ENCODE results near the gene DNPEP. TPM values are rescaled to one million over a fixed set of nuclear protein-coding genes. Genes with fewer than 3 reads are reported as not detected.

The DNPEP gene
- total RNA-seq, 4 donors from 2014 or later: 45.0 to 98.5 (median 54.1) TPM

DNA sequence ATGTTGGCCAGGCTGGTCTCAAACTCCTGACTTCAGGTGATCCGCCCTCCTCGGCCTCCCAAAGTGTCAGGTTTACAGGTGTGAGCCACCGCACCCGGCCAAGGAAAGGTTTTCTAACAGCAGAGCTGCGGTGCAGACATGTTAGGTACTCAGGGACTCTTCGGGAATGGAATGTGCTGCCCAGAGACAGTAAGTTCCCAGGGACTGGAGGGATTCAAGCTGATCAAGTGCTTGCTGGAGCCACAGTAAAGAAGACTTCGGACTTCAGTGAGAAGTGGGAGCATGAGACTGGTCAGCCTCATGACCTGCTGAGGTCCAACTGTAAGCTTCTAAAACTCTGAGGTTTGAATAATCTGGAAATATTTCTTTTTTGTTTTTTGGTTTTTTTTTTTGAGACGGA is 22.7 kb upstream of the DNPEP start:
- TF ChIP-seq, protein P1, sequence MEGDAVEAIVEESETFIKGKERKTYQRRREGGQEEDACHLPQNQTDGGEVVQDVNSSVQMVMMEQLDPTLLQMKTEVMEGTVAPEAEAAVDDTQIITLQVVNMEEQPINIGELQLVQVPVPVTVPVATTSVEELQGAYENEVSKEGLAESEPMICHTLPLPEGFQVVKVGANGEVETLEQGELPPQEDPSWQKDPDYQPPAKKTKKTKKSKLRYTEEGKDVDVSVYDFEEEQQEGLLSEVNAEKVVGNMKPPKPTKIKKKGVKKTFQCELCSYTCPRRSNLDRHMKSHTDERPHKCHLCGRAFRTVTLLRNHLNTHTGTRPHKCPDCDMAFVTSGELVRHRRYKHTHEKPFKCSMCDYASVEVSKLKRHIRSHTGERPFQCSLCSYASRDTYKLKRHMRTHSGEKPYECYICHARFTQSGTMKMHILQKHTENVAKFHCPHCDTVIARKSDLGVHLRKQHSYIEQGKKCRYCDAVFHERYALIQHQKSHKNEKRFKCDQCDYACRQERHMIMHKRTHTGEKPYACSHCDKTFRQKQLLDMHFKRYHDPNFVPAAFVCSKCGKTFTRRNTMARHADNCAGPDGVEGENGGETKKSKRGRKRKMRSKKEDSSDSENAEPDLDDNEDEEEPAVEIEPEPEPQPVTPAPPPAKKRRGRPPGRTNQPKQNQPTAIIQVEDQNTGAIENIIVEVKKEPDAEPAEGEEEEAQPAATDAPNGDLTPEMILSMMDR (IDR thresholded peaks at IDR 0.05; ENCODE audit: low read depth): no peak

DNA sequence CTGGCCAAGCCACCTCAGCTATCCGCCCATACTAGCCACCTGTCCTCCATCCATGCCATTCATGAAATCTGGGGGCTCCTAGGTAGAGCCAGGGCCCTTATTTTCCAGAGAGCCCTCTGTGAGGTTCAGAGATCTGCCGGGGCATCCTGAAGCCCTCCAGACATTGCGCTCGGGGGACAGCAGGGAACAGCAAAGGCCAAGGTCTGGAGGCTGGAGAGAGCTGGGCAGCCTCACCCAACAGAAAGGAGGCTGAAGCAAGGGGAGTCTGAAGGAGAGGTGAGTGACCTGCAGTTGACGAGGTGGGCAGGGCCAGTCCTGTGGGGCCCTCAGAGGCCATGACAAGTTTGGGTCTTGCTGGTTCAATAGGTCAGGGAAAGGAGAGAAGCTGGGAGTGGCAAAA is 21.9 kb upstream of the DNPEP start:
- TF ChIP-seq, protein P1 (IDR thresholded peaks at IDR 0.05; ENCODE audit: low read depth): no peak

DNA sequence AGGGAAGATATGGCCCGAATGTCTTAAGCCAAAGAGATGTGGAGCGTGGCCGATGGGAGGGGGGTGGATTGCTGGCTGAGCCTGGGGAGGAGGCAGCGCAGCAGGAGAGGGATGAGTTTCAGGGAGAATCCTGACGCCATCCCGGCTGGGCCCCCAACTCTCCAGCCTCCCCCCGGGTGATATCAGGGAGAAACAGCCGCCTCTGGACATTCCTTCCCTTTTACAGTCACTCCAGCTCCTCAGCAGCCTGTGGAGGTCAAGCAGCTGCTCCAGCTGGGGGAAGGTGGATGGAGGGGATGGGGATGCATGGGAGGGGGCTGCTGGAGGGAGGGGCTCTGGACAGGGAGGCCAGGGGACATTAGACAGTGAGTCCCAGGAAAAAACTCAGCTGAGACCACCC is 20.9 kb upstream of the DNPEP start:
- TF ChIP-seq, protein P1 (IDR thresholded peaks at IDR 0.05; ENCODE audit: low read depth): no peak

DNA sequence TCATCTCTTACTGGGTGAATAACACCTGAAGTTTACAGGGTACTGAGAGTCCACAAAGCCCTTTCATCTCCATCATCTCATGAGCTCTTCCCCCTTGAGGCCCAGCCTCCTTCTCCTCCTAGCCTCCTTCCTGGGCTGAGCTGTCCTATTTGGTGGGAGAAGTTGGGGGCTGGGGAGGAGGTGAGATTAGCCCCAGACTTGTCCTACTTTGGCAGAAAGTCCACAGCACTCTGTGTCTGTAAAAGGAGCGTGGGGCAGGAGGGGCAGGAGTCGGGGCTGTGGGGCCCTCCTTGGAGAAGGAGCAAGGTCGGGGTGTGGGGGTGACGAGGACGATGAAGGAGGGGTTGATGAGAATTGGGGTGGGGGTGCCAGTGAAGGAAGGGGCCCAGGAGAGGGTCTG is 20.5 kb upstream of the DNPEP start:
- TF ChIP-seq, protein P1 (IDR thresholded peaks at IDR 0.05; ENCODE audit: low read depth): no peak

DNA sequence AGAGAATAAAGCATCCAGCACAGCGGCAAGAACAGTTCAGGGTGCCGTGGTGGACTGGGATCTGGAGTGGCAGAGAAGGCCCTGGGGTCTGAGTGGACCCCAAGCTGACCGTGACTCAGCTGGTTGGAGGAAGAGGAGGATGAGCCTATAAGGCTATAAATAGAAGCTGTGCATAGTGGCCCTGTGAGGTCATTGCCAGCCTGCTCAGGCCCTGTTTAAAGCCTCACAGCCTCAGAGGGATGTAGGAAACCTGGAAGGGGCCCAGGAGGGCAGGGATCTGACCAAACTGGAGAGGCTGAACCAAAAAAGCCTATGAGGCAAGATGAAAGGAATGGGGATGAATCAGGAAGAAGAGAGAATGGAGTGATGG is 19.1 kb upstream of the DNPEP start:
- TF ChIP-seq, protein P1 (IDR thresholded peaks at IDR 0.05; ENCODE audit: low read depth): no peak

DNA sequence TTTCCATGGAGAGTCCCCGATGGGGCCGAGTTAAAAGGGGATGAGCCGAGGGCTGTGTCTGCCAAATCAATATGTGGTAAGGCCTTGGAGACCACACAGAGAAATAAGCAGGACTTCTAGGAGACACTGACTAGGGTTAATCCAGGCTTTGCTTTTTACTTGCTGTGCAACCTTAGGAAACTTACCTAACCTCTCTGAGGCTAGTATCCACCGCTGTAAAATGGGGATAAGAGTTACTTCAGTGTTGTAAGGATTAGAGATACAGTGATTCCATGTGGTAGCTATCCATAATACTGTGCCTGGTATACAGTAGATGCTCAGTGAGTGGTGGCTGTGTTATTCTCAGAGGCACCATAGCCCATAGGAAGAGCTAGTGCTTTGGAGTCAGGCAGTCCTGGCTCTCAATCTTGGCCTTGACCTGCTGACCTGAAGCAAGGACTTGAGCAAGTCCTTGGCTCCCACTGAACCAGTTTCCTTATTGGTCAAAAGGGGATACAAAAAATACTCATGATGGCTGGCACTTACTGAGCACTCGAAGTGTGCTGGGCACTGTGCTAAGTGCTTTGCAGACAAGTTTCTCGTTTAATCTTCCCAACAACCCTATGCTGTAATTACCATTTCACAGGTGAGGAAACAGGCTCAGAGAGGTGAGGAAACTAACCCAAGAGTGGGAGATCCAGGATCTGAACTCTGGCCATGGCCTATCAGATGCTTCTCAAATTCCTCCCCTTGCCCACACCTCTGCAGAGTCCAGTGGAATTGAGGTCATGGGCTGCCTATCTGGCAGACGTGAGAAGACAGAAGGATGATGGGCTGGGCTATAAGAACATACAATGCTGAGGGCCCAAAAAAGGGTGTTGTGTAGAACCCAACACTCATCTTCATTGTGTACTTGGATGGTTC is 18.5 kb upstream of the DNPEP start:
- TF ChIP-seq, protein P1 (IDR thresholded peaks at IDR 0.05; ENCODE audit: low read depth): no peak

DNA sequence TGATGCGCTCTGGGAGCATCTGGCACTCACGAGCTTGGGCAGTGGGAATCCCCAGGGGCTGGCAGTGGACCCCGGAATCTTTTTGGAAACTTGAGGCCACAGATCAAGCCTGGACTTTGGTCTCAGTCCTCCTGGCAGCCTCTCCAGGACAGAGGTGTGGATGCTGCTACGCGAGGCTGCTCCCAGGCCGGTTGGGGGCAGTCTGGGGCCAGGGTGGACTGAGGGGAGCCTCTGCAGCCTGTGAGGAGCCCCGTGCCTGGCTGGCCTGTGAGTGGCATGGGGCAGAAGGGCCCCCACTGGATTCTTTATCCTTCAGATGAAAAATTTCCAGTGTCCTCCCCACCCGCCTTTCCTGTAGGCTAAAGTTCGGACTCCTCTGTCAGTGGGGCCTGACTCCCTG is 17.7 kb upstream of the DNPEP start:
- TF ChIP-seq, protein P1 (IDR thresholded peaks at IDR 0.05; ENCODE audit: low read depth): no peak
